ENCODE data around the gene RASSF5.

The RASSF5 gene

GRCh38 chr1:206486995-206487788 is 20.1 kb upstream of the RASSF5 start:
- no peak overlapping the region for H2AFZ ChIP-seq (ENCODE audit: low read length)

DNA sequence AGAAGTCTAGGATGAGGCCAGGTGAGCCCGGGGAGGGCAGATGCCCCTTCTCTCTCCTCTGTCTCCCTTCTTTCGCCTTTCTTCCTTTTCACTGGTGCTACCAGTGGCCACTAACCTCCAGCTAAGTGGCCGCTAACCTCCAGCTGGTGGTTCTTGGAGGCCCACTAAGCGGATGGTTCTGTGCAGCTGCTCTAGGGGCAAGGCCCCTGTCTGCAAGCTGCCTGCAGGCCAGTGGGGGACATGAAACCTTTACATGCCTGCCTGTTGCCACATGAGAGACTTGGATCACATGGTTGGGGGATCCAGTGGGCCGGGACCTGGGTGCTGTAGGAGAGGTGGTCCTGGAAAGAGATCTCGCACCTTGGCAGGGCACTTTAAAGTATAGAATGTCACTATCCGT is 19.4 kb upstream of the RASSF5 start:
- H3K36me3 ChIP-seq (replicated peaks; ENCODE audit: insufficient read depth, low read length): 0 out of 2 replicates have a peak, but pooled peaks cover 2% of the 10 kb centered on the region
- H3K4me2 ChIP-seq (ENCODE audit: low read depth, low read length): no peak overlapping the region

More at GRCh38 chr1:206486995-206487788, 20.1 kb upstream of the RASSF5 start:
- H3K9ac ChIP-seq (ENCODE audit: low read length): no peak overlapping the region
- no peak overlapping the region for H3K27ac ChIP-seq (ENCODE audit: low read length)
- TF ChIP-seq EZH2 (optimal IDR thresholded peaks at IDR 0.05; ENCODE audit: low read depth, low read length): no peak
- TF ChIP-seq EZH2phosphoT487 (IDR thresholded peaks at IDR 0.05; ENCODE audit: low read length): no peak
- TF ChIP-seq, protein P1, sequence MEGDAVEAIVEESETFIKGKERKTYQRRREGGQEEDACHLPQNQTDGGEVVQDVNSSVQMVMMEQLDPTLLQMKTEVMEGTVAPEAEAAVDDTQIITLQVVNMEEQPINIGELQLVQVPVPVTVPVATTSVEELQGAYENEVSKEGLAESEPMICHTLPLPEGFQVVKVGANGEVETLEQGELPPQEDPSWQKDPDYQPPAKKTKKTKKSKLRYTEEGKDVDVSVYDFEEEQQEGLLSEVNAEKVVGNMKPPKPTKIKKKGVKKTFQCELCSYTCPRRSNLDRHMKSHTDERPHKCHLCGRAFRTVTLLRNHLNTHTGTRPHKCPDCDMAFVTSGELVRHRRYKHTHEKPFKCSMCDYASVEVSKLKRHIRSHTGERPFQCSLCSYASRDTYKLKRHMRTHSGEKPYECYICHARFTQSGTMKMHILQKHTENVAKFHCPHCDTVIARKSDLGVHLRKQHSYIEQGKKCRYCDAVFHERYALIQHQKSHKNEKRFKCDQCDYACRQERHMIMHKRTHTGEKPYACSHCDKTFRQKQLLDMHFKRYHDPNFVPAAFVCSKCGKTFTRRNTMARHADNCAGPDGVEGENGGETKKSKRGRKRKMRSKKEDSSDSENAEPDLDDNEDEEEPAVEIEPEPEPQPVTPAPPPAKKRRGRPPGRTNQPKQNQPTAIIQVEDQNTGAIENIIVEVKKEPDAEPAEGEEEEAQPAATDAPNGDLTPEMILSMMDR (IDR thresholded peaks at IDR 0.05; ENCODE audit: low read length): no peak
- no peaks in the 10 kb centered on the region for H3F3A ChIP-seq (ENCODE audit: insufficient read depth, low read length)
- H3K9me3 ChIP-seq (replicated peaks; ENCODE audit: insufficient read depth, low read length): no peaks in the 10 kb centered on the region
- DNase-seq: no peak
- no peaks in the 10 kb centered on the region for H3K27me3 ChIP-seq (replicated peaks; ENCODE audit: insufficient read depth, low read length)
- no peaks in the 10 kb centered on the region for H3K4me1 ChIP-seq (ENCODE audit: low read length)
- no peaks in the 10 kb centered on the region for H3K79me2 ChIP-seq (ENCODE audit: low read length)
- H3K4me3 ChIP-seq (ENCODE audit: low read length): no peak overlapping the region
- 0 out of 2 replicates have a peak, but pooled peaks cover 1% of the 10 kb centered on the region for H3K36me3 ChIP-seq (replicated peaks; ENCODE audit: insufficient read depth, low read length)
- H3K9me2 ChIP-seq (replicated peaks; ENCODE audit: insufficient read depth, low read length): no peaks in the 10 kb centered on the region
- H4K20me1 ChIP-seq (ENCODE audit: insufficient read depth, low read length): no peaks in the 10 kb centered on the region
- H3K4me2 ChIP-seq (ENCODE audit: low read depth, low read length): no peak overlapping the region

DNA sequence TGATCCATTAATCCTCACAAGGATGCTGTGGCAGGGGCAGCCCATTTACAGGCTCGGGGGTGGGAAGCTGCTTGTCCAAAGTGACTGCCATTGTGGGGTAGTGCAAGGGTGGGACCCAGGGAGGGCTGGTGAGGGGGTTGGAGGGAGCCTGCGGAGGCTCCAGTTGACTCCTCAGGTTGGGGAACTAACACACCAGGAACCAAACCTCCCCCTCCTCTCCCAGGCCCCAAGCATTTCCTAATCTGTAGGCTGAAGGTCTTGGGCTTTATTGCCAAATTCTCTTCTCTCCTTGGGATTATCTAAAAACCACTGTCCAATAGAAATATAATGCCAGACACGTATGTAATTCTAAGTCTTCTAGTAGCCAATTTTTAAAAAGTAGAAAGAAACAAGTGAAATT is 18.9 kb upstream of the RASSF5 start:
- Histone ChIP-seq H3K9ac (ENCODE audit: low read length) (no peak overlapping the region), H3K4me1 (ENCODE audit: low read length) (no peaks in the 10 kb centered on the region), H3K79me2 (ENCODE audit: low read length) (no peaks in the 10 kb centered on the region), H3K27me3 (replicated peaks; ENCODE audit: insufficient read depth, low read length) (no peaks in the 10 kb centered on the region), H3K9me3 (replicated peaks; ENCODE audit: insufficient read depth, low read length) (no peaks in the 10 kb centered on the region), H4K20me1 (ENCODE audit: insufficient read depth, low read length) (no peaks in the 10 kb centered on the region), H2AFZ (ENCODE audit: low read length) (no peak overlapping the region), H3K4me3 (ENCODE audit: low read length) (no peak overlapping the region), H3K36me3 (replicated peaks; ENCODE audit: insufficient read depth, low read length) (0 out of 2 replicates have a peak, but pooled peaks cover 2% of the 10 kb centered on the region), H3K9me2 (replicated peaks; ENCODE audit: insufficient read depth, low read length) (no peaks in the 10 kb centered on the region), H3F3A (ENCODE audit: insufficient read depth, low read length) (no peaks in the 10 kb centered on the region), H3K4me2 (ENCODE audit: low read depth, low read length) (no peak overlapping the region), H3K27ac (ENCODE audit: low read length) (no peak overlapping the region)
- no peak for TF ChIP-seq EZH2phosphoT487 (IDR thresholded peaks at IDR 0.05; ENCODE audit: low read length)
- TF ChIP-seq EZH2 (optimal IDR thresholded peaks at IDR 0.05; ENCODE audit: low read depth, low read length): no peak
- TF ChIP-seq, protein P1 (IDR thresholded peaks at IDR 0.05; ENCODE audit: low read length): no peak
- DNase-seq: no peak

More for the DNA sequence above, 19.4 kb upstream of the RASSF5 start:
- Histone ChIP-seq H4K20me1 (ENCODE audit: insufficient read depth, low read length) (no peaks in the 10 kb centered on the region), H3K79me2 (ENCODE audit: low read length) (no peaks in the 10 kb centered on the region), H3K27ac (ENCODE audit: low read length) (no peak overlapping the region), H3K4me3 (ENCODE audit: low read length) (no peak overlapping the region), H3K9me3 (replicated peaks; ENCODE audit: insufficient read depth, low read length) (no peaks in the 10 kb centered on the region), H2AFZ (ENCODE audit: low read length) (no peak overlapping the region), H3K27me3 (replicated peaks; ENCODE audit: insufficient read depth, low read length) (no peaks in the 10 kb centered on the region), H3F3A (ENCODE audit: insufficient read depth, low read length) (no peaks in the 10 kb centered on the region), H3K9ac (ENCODE audit: low read length) (no peak overlapping the region), H3K4me1 (ENCODE audit: low read length) (no peaks in the 10 kb centered on the region), H3K9me2 (replicated peaks; ENCODE audit: insufficient read depth, low read length) (no peaks in the 10 kb centered on the region)
- DNase-seq: no peak
- TF ChIP-seq EZH2 (optimal IDR thresholded peaks at IDR 0.05; ENCODE audit: low read depth, low read length): no peak
- TF ChIP-seq, protein P1 (IDR thresholded peaks at IDR 0.05; ENCODE audit: low read length): no peak
- TF ChIP-seq EZH2phosphoT487 (IDR thresholded peaks at IDR 0.05; ENCODE audit: low read length): no peak

Measured in MM.1S (cell line).